ENCODE measurements around the gene A2M. TPM values are rescaled to one million over a fixed set of nuclear protein-coding genes. Genes with fewer than 3 reads are reported as not detected.

Gene A2M
- total and polyA plus RNA-seq, 2 of the 13 experiments (the other 11 are each of a cell fraction or from before 2014, with no cell fraction given) = 2,807 to 6,551 TPM

DNA sequence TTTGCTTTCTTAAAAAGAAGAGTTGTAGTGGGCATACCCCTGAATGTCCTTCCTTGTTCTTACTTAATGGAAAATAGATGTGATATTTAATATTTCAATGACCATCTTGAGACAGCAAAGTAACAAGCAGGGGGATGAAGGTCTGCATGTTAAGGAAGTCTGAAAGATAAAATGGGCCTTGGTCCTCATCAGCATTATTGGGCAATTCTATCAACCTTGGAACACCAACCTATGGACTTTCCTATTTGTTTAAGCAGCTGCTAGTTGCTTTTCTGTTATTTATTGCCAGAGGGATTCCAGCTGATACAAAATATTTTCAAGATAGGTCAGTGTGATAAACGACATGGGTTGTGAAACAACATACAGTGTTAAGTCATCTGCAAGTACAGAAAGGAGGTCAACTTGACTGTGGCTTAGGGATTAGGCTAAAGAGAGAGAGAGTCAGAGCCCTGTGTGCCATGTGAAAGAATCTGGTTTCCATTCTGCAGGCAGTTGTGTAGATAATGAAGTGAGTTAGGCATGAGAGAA lies 16.4 kb upstream of the A2M start (continued):
- peak; percentile 100 for TF ChIP-seq HNF4G (IDR thresholded peaks at IDR 0.05; ENCODE audit: borderline replicate concordance, low read depth, low read length)
- peak; percentile 93 for TF ChIP-seq HNF4G (CRISPR knock-in tag; IDR thresholded peaks at IDR 0.05; ENCODE audit: borderline replicate concordance, low read depth)
- peak; percentile 72; the same call in 1 of the 2 replicates for TF ChIP-seq ZNF317 (CRISPR knock-in tag; IDR thresholded peaks at IDR 0.05)
- no peak for TF ChIP-seq ZZZ3 (CRISPR knock-in tag; IDR thresholded peaks at IDR 0.05; ENCODE audit: borderline replicate concordance)
- peak; percentile 70; the same call in 1 of the 2 replicates for TF ChIP-seq ARID4A (CRISPR knock-in tag; IDR thresholded peaks at IDR 0.05; ENCODE audit: borderline replicate concordance)
- TF ChIP-seq ZNF451 (CRISPR knock-in tag; IDR thresholded peaks at IDR 0.05) = no peak
- 0 out of 2 replicates have a peak, but pooled peaks have one; percentile 65 for TF ChIP-seq RBAK (CRISPR knock-in tag; IDR thresholded peaks at IDR 0.05)
- TF ChIP-seq HNF1B (CRISPR knock-in tag; IDR thresholded peaks at IDR 0.05) = peak; percentile 99
- TF ChIP-seq, protein P1, sequence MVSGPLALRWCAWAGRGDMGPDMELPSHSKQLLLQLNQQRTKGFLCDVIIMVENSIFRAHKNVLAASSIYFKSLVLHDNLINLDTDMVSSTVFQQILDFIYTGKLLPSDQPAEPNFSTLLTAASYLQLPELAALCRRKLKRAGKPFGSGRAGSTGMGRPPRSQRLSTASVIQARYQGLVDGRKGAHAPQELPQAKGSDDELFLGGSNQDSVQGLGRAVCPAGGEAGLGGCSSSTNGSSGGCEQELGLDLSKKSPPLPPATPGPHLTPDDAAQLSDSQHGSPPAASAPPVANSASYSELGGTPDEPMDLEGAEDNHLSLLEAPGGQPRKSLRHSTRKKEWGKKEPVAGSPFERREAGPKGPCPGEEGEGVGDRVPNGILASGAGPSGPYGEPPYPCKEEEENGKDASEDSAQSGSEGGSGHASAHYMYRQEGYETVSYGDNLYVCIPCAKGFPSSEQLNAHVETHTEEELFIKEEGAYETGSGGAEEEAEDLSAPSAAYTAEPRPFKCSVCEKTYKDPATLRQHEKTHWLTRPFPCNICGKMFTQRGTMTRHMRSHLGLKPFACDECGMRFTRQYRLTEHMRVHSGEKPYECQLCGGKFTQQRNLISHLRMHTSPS (CRISPR knock-in tag; IDR thresholded peaks at IDR 0.05; ENCODE audit: low read depth) = peak; percentile 62; the same call in 1 of the 2 replicates
- TF ChIP-seq ZNF687 (CRISPR knock-in tag; IDR thresholded peaks at IDR 0.05) = no peak
- peak; percentile 97 for TF ChIP-seq ZKSCAN8 (CRISPR knock-in tag; IDR thresholded peaks at IDR 0.05; ENCODE audit: borderline replicate concordance)
- no peak for TF ChIP-seq NBN (conservative IDR thresholded peaks at IDR 0.05)
- no peak for TF ChIP-seq EZH2 (conservative IDR thresholded peaks at IDR 0.05; ENCODE audit: low read depth, low read length)

Measured in HepG2 (cell line).